Stimulated activated CD4-positive, alpha-beta T cell treated with anti-CD3 and anti-CD28 coated beads, Interleukin-1b, Interleukin-23, amount 100 ng/mL, for 48 hours (primary cell): Measurements from ENCODE around the gene IVL.

Experiments
- DNase-seq: peaks from one replicate; pipeline ENCODE4 v3.0.0-alpha.2; 2020

Gene IVL

DNA sequence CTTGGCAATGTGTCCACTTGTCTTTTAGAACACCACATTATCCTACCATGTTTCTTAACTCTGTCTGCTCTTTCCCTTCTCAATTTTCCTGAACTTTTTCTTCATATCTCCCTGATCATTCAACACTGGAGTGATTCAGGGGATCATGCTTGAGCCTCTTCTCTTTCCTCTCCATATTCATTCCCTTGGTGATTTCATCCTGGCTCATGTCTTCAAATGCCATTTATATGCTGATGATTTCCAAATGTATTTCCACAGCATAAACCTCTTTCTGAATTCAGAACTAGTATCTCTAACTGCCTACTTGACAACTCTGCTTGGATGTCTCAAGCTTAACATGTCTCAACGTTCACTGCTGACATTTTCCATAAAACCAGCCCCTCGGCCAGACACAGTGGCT, 8.5 kb upstream of the IVL start:
- no peak for DNase-seq

DNA sequence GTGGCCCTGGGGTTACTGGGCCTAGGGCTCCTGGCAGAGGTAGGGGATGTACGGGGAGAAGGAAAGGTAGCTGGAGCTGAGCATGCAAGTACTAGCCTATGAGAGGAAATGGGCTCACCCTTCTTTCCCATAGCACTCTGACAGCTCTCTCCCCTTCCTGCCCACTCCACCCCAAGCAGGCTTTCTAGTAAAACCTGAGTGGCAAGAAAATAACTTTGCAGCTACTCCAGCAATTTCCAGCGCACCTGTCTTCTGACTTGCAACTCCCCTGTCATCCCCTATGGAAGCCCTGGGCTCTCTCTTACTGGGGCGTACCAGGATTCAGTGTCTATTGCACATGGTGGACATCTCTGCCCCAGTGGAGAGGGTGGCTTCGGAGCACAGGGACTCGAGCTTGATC, 6.7 kb upstream of the IVL start:
- no peak for DNase-seq

GRCh38 chr1:152902636-152903035, 5.7 kb upstream of the IVL start:
- DNase-seq: no peak

DNA sequence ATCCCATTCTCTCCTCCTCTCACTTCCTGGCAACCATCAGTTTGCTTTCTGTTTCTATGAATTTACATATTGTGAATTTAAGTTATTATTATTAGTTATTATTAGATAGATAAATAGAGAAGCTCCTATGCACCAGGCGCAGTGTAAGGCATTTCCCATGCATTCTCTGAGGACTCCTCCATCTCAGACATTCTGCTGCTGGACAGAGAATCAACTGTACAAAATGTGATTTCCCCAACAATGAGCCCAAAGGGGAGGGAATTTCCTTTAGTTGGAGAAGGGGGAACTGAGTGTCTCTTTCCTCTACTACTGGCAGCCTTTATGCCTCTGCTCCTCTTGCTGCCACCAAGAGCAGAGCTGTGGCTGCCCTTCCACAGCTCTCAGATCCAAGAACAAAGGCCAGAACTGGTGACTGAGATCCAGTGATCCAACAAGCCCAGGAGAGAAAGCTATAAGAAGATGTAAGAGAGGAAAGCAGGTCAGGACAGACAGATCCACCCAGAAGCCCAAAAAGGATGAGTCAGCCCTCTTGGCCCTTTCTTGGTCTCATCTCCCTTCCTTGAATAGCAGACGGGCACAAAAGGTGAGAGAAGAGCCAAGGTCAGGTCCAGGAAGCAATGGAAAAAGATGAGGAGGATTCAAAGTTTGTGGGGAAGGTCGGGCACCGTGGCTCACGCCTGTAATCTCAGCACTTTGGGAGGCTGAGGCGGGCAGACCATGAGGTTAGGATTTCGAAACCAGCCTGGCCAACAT, 3.5 kb upstream of the IVL start:
- DNase-seq: no peak

- DNase-seq: no peak
Observed at GRCh38 chr1:152906023-152906565, 2.3 kb upstream of the IVL start.

- DNase-seq: no peak
Observed at GRCh38 chr1:152909206-152909605, 860 bp downstream of the IVL start.

DNA sequence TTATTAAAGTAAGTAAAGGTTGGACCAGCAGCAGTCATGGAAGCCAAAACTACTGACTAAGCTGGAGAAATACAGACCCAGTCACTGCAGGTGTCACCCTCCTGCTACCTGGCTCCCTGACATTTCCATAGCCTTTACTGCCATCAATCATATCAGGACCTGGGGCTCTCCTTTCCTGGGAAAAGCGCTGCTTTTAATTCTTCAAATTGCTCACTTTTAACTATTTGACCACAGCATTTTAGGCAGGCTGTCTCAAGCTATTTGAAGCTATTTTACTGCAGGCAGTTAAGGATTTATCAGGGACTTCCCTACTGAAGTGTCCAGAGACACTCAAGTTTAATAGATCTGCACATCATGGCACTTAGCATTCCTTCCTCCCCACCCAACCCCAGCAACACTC, 4.1 kb downstream of the IVL start:
- DNase-seq: no peak

DNA sequence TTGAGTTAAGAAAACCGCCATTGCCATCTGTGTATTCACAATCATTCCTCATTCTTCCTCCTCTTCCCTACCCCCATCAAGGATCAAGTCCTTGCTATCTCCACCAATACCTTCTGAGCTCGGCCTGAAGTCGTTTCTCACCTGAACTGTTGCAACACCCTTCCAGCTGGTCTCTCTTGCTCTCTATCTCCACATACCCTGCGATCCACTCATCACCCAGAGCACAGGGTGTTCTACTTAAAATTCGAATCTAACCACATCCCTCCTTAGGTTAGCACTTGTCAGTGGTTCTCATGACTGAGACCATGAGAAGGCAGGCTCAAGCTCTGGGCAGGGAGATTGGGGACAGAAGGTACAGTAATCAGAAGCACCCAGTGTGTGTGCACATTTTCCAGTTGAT, 4.6 kb downstream of the IVL start:
- DNase-seq: no peak

- DNase-seq: no peak
Observed at GRCh38 chr1:152917794-152918193, 9.4 kb downstream of the IVL start.

- DNase-seq: no peak
Observed at GRCh38 chr1:152919071-152919470, 10.7 kb downstream of the IVL start.

GRCh38 chr1:152924191-152924590, 15.8 kb downstream of the IVL start:
- no peak for DNase-seq

DNA sequence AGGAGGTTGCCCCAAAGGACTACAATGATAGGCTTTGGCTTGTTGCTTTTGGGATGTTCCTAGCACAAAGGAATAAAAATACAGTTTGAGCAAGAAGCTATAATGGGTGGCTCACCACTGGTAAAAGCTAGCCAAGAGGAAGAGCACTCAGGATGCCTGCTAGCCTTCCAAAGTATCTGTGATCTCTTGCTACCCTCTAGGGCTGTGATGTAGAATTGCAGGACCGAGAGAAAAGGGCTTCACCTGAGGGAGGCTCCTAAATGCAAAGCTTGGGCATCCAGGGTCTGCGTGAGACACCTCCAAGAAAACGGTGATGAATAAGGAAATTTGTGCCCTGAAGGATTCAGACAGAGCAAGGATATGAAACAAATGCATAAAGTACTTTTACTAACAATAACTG, 17.7 kb downstream of the IVL start:
- DNase-seq: no peak

DNA sequence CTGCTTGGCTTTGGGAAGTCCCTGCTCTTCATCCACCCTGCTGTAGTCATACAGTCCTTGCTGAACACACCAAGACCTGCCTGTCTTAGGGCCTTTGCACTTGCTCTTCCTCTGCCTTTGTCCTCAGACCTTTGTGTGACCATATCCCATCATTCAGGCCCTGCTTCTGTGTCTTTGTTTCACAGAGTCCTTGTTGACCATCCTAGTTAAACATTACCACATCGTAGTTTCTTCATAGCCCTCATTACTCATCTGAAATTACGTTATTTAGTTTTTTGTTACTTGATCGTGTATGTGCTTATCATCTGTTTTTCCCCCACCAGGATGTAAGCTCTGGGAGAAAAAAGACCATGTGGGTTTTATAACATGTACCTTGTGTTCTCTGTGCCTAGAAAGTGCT, 20.3 kb downstream of the IVL start:
- no peak for DNase-seq

DNA sequence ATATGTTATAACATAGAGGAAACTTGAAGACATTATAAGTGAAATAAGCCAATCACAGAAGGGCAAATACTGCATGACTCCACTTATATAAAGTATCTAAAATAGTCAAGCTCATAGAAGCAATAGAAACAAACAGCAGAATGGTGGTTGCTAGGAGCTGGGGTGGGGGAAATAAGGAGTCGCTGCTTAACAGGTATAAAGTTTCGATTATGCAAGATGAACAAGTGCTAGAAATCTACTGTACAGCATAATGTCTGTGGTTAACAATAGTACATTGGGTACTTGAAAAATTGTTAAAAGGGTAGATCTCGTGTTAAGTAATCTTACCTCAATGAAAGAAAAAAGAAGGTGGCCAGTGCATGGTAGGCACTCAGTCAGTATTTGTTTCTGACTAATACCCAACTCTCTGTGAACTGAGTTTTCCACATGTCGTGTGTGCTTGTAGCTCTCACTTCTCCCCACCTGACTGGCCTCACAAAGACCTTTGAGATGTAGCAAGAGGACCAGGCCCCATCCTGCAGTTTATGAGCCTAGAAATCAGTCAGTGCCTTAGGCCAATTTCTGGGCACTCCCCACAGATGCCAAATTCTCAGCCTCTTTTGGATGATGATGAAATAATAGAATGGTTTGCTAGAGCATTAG, 23.9 kb downstream of the IVL start:
- no peak for DNase-seq

DNA sequence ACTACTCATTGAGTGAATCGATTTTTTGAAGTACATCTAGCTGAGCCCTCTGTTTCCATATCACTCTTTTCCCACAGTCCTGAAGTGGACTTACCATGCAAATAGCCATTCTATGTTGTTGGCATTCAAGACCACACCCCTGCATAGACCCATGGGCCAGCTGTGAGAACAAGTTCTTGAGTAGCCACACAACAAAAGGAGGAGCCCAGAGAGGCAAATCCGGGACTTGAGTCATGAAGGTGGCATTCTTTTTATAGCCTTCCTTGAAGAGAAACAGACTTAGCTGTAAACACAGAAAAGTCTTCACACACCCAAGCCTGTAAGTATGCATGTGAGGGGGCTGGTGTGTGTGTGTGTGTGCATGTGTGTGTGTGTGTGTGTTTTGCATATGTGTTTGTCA, 24.9 kb downstream of the IVL start:
- no peak for DNase-seq

DNA sequence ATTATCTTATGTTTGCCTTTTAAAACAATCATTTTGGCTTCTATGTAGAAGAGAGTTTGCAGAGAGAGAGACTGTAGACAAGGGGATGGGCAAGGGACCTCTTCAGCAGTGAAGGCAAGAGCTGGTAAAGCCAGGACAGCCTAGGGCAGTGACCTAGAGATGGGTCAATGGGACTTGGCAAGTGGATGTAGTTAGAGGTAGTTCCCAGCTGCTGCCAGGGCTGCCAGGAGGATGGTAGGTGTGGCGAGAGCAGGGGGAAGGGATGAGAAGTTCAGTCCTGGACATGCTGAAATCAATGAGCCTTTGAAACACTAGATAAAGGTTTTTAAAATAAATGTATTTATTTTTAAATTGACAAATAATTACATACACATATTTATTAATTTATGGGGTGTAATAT, 32.3 kb downstream of the IVL start:
- no peak for DNase-seq

DNA sequence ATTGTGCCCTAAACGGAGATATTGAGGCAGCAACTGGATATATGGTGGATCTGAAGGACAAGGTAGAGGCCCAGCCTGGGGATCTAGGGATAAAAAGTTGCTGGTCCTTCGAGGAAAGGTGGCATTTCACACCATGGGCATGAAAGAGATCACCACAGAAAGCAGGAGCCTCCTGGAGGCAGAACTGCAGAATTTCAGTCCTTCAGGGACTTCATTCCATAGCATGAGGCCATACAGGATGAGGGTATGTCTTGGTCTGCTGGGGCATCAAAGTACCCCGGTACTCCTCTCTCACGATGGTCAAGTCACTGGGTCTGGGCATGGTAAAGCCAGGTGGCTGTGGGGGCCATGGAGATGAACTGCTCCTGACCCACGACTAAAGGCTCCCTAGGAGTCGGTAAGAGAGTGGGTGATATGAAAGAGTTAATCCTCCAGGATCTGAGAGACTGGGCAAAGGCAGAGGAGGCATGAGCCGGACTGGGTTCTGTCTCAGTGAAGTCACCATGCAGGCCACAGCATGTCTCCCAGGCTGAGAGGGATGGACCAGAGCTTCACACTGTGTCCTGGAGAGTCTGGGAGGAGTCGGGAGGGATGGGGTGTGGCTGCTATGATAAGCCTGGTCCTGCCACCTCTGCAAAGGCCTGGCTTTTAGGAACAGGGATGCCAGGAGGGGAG, 32.8 kb downstream of the IVL start:
- DNase-seq: no peak

- no peak for DNase-seq
Observed at GRCh38 chr1:152942161-152942560, 33.8 kb downstream of the IVL start.

DNA sequence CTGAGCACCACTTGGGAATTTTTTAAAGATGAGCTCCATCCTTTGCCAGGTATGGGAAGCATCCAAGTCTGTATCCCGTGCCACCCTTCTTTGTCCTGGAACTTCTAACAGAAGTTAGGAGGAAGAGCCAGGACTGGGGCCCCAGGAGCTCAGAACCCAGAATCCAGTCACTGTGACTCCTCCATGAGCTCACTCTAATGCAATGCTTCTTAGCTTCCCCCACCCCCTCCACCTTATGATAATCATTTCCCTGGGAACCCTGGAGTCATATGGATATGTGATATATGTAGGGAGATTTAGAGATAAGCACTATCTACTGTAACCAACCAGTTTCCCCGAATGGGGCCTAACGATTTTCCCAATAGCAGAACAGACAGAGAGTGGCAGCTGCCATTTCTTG, 37.9 kb downstream of the IVL start:
- DNase-seq: no peak

GRCh38 chr1:152946651-152947256, 38.4 kb downstream of the IVL start, which contains the start of gene SPRR5:
Gene SPRR5, plus strand, starts transcription at chr1:152947206. Its CDS starts 1,349 bp downstream, at chr1:152948555.
- DNase-seq: no peak

DNA sequence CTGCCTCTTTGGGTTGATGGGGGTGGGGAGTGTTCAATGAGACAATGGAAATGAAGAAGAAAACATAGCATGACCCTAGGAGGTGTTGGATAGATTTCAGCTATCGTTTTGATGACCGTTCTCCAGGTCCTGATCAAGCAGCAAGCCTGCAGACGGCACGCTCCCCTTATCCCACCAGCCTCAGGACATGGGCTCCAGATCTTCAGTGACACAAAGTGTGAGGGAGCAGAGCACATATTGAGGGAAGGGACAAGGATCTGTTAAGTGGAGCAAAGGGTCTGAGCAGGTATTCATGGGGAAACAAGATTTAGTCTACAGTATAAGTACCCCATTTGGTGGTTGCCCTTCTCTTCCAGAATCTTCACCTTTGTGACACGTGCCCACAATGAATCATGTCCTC, 43.4 kb downstream of the IVL start:
- no peak for DNase-seq

- DNase-seq: no peak
Observed at GRCh38 chr1:152953761-152954160, 45.4 kb downstream of the IVL start.

DNA sequence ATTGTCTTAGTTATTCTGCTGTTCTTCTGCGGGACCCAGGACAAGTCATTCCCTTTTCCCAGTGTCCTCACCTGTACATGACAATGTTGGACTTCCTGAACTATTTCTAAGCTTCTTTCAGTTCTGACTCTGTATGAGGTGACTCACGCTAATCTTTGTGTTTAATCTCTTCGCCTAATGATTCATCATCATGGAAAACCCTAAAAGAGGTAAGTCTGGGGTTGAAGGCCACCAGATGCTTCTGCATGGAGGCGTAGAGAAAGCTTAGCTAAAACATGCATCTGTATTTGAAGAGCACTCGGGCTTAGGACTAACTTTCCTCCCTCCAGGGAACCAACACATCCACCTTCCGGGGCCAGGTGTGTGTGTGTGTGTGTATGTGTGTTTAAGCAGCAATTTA, 46.1 kb downstream of the IVL start:
- DNase-seq: no peak

DNA sequence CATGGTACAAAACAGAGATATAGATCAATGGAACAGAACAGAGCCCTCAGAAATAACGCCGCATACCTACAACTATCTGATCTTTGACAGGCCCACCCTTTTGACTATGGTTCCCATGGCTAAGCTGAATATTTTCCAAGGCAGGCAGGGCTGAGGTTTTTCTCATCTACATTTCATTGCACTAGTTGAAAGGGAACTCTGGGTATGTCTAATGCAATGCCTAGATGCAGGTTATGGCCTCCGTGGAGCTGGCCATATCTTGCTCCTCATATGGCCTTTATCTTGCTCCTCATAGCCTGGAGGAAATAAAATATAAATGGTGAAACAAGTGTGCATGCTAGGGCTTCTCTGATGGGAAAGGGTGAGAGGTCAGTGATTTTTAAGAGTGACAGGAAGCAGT, 49.2 kb downstream of the IVL start:
- no peak for DNase-seq
